A549 (cell line): ENCODE results near the gene GSK3B.

Source experiments
- ELK1 ChIP-seq: fragments of 150-350 bp; IDR thresholded peaks from 2 replicates; pipeline ENCODE4 v1.6.1; 2014; ENCODE audit warnings: low read depth, mild to moderate bottlenecking, low read length
- POLR2A ChIP-seq: IDR thresholded peaks from 2 replicates; pipeline ENCODE4 v1.6.1; 2012; ENCODE audit warnings: mild to moderate bottlenecking, low read length
- POLR2AphosphoS2 ChIP-seq: conservative IDR thresholded peaks from 2 replicates; pipeline ENCODE4 v1.6.1; 2012; ENCODE audit warnings: low read length, improper control_type of control experiment, inconsistent platforms
- ZC3H11A ChIP-seq: fragments of 450-650 bp; IDR thresholded peaks from 2 replicates; pipeline ENCODE4 v1.6.1; 2014; ENCODE audit warnings: antibody characterized with exemption, mild to moderate bottlenecking
- ZFP36 ChIP-seq: fragments of 450-650 bp; IDR thresholded peaks from 2 replicates; pipeline ENCODE4 v1.6.1; 2014; ENCODE audit warnings: borderline replicate concordance; ENCODE audit not compliant: partially characterized antibody
- TF ChIP-seq, protein P1 (sequence below): fragments of >200 bp; sonication (Bioruptor Twin); formaldehyde crosslinking; IDR thresholded peaks from 3 replicates; pipeline ENCODE4 v1.5.1; 2016
- TF ChIP-seq, protein P2 (sequence below): fragments of 450-650 bp; IDR thresholded peaks from 2 replicates; pipeline ENCODE4 v1.6.1; 2014; ENCODE audit warnings: antibody characterized with exemption

DNA sequence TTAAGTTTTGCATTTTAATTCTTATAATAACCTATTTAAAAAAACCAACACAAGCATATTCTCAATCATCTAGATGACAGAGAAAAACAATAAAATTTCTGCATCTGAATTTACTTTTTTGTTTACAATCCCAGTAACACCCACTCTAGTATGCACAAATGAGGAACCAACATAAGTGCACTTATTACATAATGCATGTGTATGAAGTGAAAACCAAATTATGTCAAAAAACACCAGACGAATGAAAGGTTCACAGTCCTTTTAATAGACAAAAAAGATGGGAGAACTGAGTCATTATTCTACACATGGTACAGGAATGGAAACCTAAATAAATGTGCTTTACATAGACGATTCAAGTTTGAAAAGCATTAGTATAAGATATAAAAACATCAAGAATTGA, 220.6 kb downstream of the GSK3B start:
- TF ChIP-seq ZC3H11A (no peak), ELK1 (no peak), POLR2AphosphoS2 (no peak), ZFP36 (no peak), POLR2A (no peak)
- TF ChIP-seq, protein P1, sequence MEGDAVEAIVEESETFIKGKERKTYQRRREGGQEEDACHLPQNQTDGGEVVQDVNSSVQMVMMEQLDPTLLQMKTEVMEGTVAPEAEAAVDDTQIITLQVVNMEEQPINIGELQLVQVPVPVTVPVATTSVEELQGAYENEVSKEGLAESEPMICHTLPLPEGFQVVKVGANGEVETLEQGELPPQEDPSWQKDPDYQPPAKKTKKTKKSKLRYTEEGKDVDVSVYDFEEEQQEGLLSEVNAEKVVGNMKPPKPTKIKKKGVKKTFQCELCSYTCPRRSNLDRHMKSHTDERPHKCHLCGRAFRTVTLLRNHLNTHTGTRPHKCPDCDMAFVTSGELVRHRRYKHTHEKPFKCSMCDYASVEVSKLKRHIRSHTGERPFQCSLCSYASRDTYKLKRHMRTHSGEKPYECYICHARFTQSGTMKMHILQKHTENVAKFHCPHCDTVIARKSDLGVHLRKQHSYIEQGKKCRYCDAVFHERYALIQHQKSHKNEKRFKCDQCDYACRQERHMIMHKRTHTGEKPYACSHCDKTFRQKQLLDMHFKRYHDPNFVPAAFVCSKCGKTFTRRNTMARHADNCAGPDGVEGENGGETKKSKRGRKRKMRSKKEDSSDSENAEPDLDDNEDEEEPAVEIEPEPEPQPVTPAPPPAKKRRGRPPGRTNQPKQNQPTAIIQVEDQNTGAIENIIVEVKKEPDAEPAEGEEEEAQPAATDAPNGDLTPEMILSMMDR = no peak
- TF ChIP-seq, protein P2, sequence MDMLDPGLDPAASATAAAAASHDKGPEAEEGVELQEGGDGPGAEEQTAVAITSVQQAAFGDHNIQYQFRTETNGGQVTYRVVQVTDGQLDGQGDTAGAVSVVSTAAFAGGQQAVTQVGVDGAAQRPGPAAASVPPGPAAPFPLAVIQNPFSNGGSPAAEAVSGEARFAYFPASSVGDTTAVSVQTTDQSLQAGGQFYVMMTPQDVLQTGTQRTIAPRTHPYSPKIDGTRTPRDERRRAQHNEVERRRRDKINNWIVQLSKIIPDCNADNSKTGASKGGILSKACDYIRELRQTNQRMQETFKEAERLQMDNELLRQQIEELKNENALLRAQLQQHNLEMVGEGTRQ = no peak
